ENCODE measurements around the gene CELSR1. TPM values are rescaled to one million over a fixed set of nuclear protein-coding genes. Genes with fewer than 3 reads are reported as not detected.

The CELSR1 gene
- total RNA-seq, 1 donor from 2014 or later: 27.9 TPM

DNA sequence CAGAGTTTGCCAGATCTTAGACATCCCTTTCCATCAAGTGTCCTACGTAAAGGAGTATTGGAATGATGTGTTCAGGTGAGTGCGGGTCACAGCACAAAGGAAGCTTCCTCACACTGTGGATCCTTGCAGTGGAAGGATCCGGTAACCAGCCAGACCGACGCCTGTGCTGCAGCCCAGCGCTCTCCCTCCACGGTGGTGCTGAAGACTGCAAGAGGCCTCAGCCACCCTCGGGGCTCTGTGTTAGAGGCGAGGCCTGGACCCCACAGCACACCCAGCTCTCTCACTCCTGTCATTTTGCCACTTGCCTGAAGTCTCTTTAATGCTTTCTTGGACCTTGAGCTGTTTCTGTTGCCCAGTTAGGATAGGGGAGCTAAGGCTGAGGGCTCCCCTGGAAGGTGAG lies 199.6 kb downstream of the CELSR1 start:
- Mint-ChIP-seq H3K4me3 (ENCODE audit: unreplicated experiment) (no peak overlapping the region), H3K4me1 (ENCODE audit: low read depth) (peaks cover 12% of the 10 kb centered on the region), H3K9me3 (ENCODE audit: low read depth) (no peaks in the 10 kb centered on the region), H3K27ac (ENCODE audit: unreplicated experiment) (no peak overlapping the region), H3K27me3 (ENCODE audit: low read depth) (no peaks in the 10 kb centered on the region), H3K36me3 (ENCODE audit: low read depth) (peaks cover 20% of the 10 kb centered on the region)
- TF ChIP-seq, protein P1, sequence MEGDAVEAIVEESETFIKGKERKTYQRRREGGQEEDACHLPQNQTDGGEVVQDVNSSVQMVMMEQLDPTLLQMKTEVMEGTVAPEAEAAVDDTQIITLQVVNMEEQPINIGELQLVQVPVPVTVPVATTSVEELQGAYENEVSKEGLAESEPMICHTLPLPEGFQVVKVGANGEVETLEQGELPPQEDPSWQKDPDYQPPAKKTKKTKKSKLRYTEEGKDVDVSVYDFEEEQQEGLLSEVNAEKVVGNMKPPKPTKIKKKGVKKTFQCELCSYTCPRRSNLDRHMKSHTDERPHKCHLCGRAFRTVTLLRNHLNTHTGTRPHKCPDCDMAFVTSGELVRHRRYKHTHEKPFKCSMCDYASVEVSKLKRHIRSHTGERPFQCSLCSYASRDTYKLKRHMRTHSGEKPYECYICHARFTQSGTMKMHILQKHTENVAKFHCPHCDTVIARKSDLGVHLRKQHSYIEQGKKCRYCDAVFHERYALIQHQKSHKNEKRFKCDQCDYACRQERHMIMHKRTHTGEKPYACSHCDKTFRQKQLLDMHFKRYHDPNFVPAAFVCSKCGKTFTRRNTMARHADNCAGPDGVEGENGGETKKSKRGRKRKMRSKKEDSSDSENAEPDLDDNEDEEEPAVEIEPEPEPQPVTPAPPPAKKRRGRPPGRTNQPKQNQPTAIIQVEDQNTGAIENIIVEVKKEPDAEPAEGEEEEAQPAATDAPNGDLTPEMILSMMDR (IDR thresholded peaks at IDR 0.05): no peak
- no peak for DNase-seq (ENCODE audit: low spot score)

DNA sequence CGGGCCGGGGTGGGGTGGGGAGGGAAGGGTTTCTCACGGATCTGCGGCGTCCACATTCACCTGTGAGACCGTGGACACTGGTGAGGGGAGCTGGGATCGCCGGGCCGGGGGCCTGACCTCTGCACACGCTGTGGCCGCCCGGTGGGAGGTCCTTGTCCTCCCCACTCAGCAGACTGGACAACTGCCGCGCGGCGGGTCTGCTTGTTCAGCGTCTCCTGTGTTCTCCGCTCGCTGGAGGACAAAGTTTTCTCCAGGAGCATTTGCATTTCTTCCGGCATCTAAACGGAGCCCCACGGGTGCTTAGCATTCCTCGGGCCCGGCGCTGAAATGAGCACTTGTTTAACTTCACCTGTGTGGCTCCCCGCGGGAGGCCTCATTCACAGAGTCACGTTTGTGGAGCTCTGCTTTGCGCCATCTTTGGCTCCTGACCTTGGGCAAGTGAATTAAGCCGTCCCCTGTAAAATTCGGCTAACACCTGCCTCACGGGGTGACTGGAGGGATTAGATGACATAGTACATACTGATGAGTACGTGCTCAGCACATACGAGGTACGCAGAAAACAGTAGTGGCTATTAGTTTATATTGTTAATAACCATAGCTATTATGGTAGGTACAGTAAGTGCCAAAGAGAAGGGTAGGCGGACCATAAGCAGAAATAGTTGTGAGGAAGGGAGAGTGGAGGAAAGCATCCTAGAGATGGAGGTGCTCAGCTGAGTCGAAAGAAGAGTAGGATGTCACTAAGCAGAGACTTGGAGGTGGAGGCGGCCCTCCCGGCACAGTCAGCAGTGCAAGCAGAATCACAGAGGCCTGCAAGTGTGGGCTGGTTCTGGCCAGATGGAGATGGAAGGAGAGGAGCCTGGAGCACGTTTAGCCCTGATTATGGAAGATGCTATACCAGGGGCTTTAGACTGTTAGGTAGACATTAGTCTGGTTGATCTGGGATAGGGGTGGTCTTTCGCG lies 201.0 kb downstream of the CELSR1 start:
- TF ChIP-seq, protein P1 (IDR thresholded peaks at IDR 0.05): no peak
- Mint-ChIP-seq H3K4me1 (ENCODE audit: low read depth) (peaks cover 12% of the 10 kb centered on the region), H3K9me3 (ENCODE audit: low read depth) (no peaks in the 10 kb centered on the region), H3K36me3 (ENCODE audit: low read depth) (peaks cover 18% of the 10 kb centered on the region), H3K27ac (ENCODE audit: unreplicated experiment) (peak overlapping the region; percentile 86), H3K27me3 (ENCODE audit: low read depth) (no peaks in the 10 kb centered on the region), H3K4me3 (ENCODE audit: unreplicated experiment) (peak overlapping the region; percentile 93)
- DNase-seq (ENCODE audit: low spot score): no peak

DNA sequence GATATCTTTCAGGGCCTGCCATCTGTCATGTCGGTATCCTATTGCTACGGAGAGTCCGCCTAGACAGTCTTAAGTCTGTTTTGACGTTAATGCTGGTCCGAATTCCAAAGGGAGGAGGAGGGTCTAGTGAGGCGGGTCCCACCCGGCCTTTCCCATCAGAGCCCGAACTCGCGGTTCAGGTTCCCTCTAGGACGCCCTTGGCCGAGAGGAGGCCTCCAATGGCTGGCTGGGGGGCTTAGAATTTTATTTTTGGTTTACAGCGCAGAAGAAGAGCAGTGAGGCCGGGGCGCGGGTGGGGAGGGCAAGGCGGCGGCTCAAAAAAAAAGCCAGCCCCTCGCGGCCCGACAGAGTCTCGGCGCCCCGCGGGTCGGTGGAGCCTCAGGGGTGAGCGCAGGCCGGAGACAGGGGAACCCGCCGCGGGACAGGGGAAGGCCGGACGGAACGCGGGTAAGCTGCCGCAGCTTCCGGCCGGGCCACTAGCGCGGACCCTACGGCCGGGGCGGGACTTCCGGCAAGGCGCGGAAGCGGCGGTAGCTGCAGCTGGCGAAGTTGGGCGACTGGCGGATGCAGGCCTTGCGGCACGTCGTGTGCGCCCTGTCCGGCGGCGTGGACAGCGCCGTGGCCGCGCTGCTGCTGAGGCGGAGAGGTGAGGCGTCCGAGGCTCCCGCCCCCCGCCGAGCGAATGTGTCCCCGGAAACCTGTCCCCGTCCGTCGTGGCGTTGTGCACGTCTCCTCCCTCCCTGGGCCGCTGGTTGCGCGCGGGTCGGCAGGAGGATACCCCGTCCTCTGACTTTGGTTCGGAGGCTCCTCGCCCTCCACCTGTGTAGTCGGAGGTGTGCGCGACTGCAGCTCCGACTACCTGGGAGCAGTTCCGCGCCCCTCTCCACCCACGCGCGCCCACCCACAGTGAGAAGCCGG lies 202.0 kb downstream of the CELSR1 start, which contains the start of gene TRMU:
TSS of gene TRMU (plus strand) at position 514 of the 918 bp plus-strand sequence. CDS start at position 565, 51 bp downstream.
- Mint-ChIP-seq H3K4me1 (ENCODE audit: low read depth) (peaks cover 12% of the 10 kb centered on the region), H3K27ac (ENCODE audit: unreplicated experiment) (peak within 1 kb of the TSS; percentile 96), H3K9me3 (ENCODE audit: low read depth) (no peaks in the 10 kb centered on the region), H3K27me3 (ENCODE audit: low read depth) (no peaks in the 10 kb centered on the region), H3K4me3 (ENCODE audit: unreplicated experiment) (peak within 1 kb of the TSS; percentile 93), H3K36me3 (ENCODE audit: low read depth) (peaks cover 18% of the 10 kb centered on the region)
- TF ChIP-seq, protein P1 (IDR thresholded peaks at IDR 0.05): no peak
- no peak for DNase-seq (ENCODE audit: low spot score)

GRCh38 chr22:46331496-46331895 lies 205.9 kb downstream of the CELSR1 start:
- H3K4me3 Mint-ChIP-seq (ENCODE audit: unreplicated experiment): no peak overlapping the region
- no peak overlapping the region for H3K27ac Mint-ChIP-seq (ENCODE audit: unreplicated experiment)
- DNase-seq (ENCODE audit: low spot score): no peak

More at GRCh38 chr22:46331496-46331895, 205.9 kb downstream of the CELSR1 start:
- TF ChIP-seq, protein P1 (IDR thresholded peaks at IDR 0.05): no peak
- H3K4me1 Mint-ChIP-seq (ENCODE audit: low read depth): peaks cover 6% of the 10 kb centered on the region
- H3K9me3 Mint-ChIP-seq (ENCODE audit: low read depth): no peaks in the 10 kb centered on the region
- H3K36me3 Mint-ChIP-seq (ENCODE audit: low read depth): no peaks in the 10 kb centered on the region
- H3K27me3 Mint-ChIP-seq (ENCODE audit: low read depth): no peaks in the 10 kb centered on the region
